AG10803 (cell line): ENCODE data around the gene CIB2.
A peak's percentile ranks its signal among the peaks of the same experiment; 100 is the strongest.

Experiments
- DNase-seq: peaks from one replicate; pipeline ENCODE4 v3.0.0; 2010; ENCODE audit warnings: low read depth
- H3K4me3 ChIP-seq: 2 replicates; pipeline ENCODE4 v1.5.1; 2011; ENCODE audit warnings: mild to moderate bottlenecking, low read length, control low read depth
- CTCF ChIP-seq: conservative IDR thresholded peaks from 2 replicates; pipeline ENCODE4 v1.5.1; 2011; ENCODE audit warnings: mild to moderate bottlenecking, low read length, control low read depth, inconsistent platforms

Gene CIB2

GRCh38 chr15:78082743-78083110, 48.5 kb downstream of the CIB2 start:
- no peak overlapping the region for H3K4me3 ChIP-seq
- no peak for TF ChIP-seq CTCF
- no peak for DNase-seq

GRCh38 chr15:78082106-78082742, 49.0 kb downstream of the CIB2 start:
- TF ChIP-seq CTCF, result no peak
- no peak for DNase-seq
- no peak overlapping the region for H3K4me3 ChIP-seq

- H3K4me3 ChIP-seq, result no peak overlapping the region
- TF ChIP-seq CTCF, result no peak
- no peak for DNase-seq
These were observed 51.2 kb downstream of the CIB2 start for GRCh38 chr15:78080088-78080460.

- H3K4me3 ChIP-seq, result no peak overlapping the region
- no peak for TF ChIP-seq CTCF
- DNase-seq, result no peak
These were observed 51.8 kb downstream of the CIB2 start for GRCh38 chr15:78079298-78080087.

- no peak for TF ChIP-seq CTCF
- DNase-seq, result no peak
- peak overlapping the region; percentile 50 for H3K4me3 ChIP-seq
These were observed 53.4 kb downstream of the CIB2 start for GRCh38 chr15:78077871-78078210.

- TF ChIP-seq CTCF, result no peak
- peak; percentile 64 for DNase-seq
- H3K4me3 ChIP-seq, result peak within 1 kb of the TSS; percentile 92
These were observed 54.0 kb downstream of the CIB2 start, which contains the start of gene TBC1D2B for GRCh38 chr15:78077053-78077870. TBC1D2B (minus strand) TSS chr15:78077711; CDS start chr15:78077652, 59 bp downstream.
